Endothelial cell of umbilical vein (primary cell): Measurements from ENCODE around the gene MAK. TPM values are rescaled to one million over a fixed set of nuclear protein-coding genes. Genes with fewer than 3 reads are reported as not detected.

ENCODE experiments used
- BruUV-seq: library from RNA; stranded (reverse); fragments of 400-500 nt; replicated peaks from 2 replicates; lab custom pipeline; 2021; lab: Mats Ljungman, UMichigan
- CTCF ChIA-PET: fragments of 300-600, 350-600 bp; sonication (Branson Sonifier 250); formaldehyde crosslinking; loops from one replicate; lab custom pipeline; 2021; ENCODE audit warnings: antibody characterized with exemption, inconsistent platforms; lab: Charles Lee
- POLR2A ChIA-PET: fragments of 300-600, 350-600 bp; sonication (Branson Sonifier 250); formaldehyde crosslinking; loops from one replicate; lab custom pipeline; 2021; ENCODE audit warnings: antibody characterized with exemption, inconsistent platforms; lab: Charles Lee
- DNase-seq: peaks from one replicate; pipeline ENCODE4 v3.0.0-alpha.2; 2011; ENCODE audit warnings: low read depth, low spot score
- FAIRE-seq: peaks from 2 replicates; lab custom pipeline; 2011; peaks lifted over from hg19 to GRCh38; lab: Jason Lieb, UNC
- H2AFZ ChIP-seq: 2 replicates; pipeline ENCODE4 v1.6.0; 2012; ENCODE audit warnings: low read depth, low read length, control low read depth, inconsistent platforms
- H3K27ac ChIP-seq: 2 replicates; pipeline ENCODE4 v1.5.1; 2011; ENCODE audit warnings: low read depth, mild to moderate bottlenecking, control low read depth, low read length, moderate library complexity; ENCODE audit not compliant: insufficient read depth
- H3K27me3 ChIP-seq, 2 experiments: 2 replicates each; pipeline versions ENCODE4 v1.6.0 to v1.6.1; 2011; ENCODE audit warnings: low read length in 2 of 2, mixed read lengths in 1 of 2; ENCODE audit not compliant: control insufficient read depth in 2 of 2, insufficient read depth in 2 of 2
- H3K36me3 ChIP-seq, 2 experiments: 2 replicates in 1 of 2; 3 replicates in 1 of 2; pipeline ENCODE4 v1.5.1; 2011; ENCODE audit warnings: low read length in 2 of 2, mild to moderate bottlenecking in 1 of 2, moderate library complexity in 1 of 2; ENCODE audit not compliant: control insufficient read depth in 2 of 2, insufficient read depth in 2 of 2; ENCODE audit errors: extremely low read depth in 1 of 2
- H3K4me1 ChIP-seq: 3 replicates; pipeline ENCODE4 v1.5.1; 2011; ENCODE audit warnings: mild to moderate bottlenecking, low read length; ENCODE audit not compliant: control insufficient read depth, insufficient read depth; ENCODE audit errors: extremely low read depth
- H3K4me2 ChIP-seq: 2 replicates; pipeline ENCODE4 v1.6.1; 2011; ENCODE audit warnings: low read length, control low read depth, mixed read lengths; ENCODE audit not compliant: insufficient read depth
- H3K4me3 ChIP-seq, 3 experiments: fragments of 200-600 bp in 1 of 3; sonication (generic), shearing (Covaris generic) in 1 of 3; replicated peaks in 1 of 3; 2 replicates each; pipeline ENCODE4 v1.5.1; 2011 to 2016; ENCODE audit warnings: control low read depth in 3 of 3, low read length in 3 of 3, mild to moderate bottlenecking in 2 of 3, inconsistent platforms in 1 of 3, low read depth in 1 of 3, moderate library complexity in 1 of 3; ENCODE audit not compliant: insufficient read depth in 1 of 3
- H3K79me2 ChIP-seq: 2 replicates; pipeline ENCODE4 v1.6.0; 2012; ENCODE audit warnings: low read length, inconsistent platforms; ENCODE audit not compliant: control insufficient read depth, insufficient read depth
- H3K9ac ChIP-seq: replicated peaks from 2 replicates; pipeline ENCODE3; 2011; ENCODE audit warnings: low read length, control low read depth; ENCODE audit not compliant: insufficient read depth; ENCODE audit errors: extremely low read depth
- H3K9me1 ChIP-seq: replicated peaks from 3 replicates; pipeline ENCODE4 v1.6.0; 2011; ENCODE audit warnings: mild to moderate bottlenecking, low read length; ENCODE audit not compliant: control insufficient read depth, insufficient read depth; ENCODE audit errors: extremely low read depth
- H3K9me3 ChIP-seq: replicated peaks from 2 replicates; pipeline ENCODE4 v1.5.1; 2012; ENCODE audit warnings: low read length, inconsistent platforms; ENCODE audit not compliant: control insufficient read depth, insufficient read depth
- H4K20me1 ChIP-seq: replicated peaks from 2 replicates; pipeline ENCODE3; 2011; ENCODE audit warnings: mild to moderate bottlenecking, low read length; ENCODE audit not compliant: control insufficient read depth, insufficient read depth; ENCODE audit errors: extremely low read depth
- EZH2 ChIP-seq: IDR thresholded peaks from 2 replicates; pipeline ENCODE4 v1.6.1; 2012; ENCODE audit warnings: borderline replicate concordance, low read depth, mild to moderate bottlenecking, moderate library complexity, low read length, inconsistent platforms; ENCODE audit not compliant: severe bottlenecking
- FOS ChIP-seq: IDR thresholded peaks from 2 replicates; pipeline ENCODE4 v1.6.1; 2011; ENCODE audit warnings: mild to moderate bottlenecking, low read length, moderate library complexity, borderline replicate concordance; ENCODE audit not compliant: insufficient read depth
- GATA2 ChIP-seq: IDR thresholded peaks from 2 replicates; pipeline ENCODE4 v1.7.0; 2011; ENCODE audit warnings: low read depth, mild to moderate bottlenecking, moderate library complexity, mixed read lengths, low read length; ENCODE audit not compliant: insufficient read length, insufficient read depth
- JUN ChIP-seq: IDR thresholded peaks from 2 replicates; pipeline ENCODE4 v1.6.1; 2011; ENCODE audit warnings: borderline replicate concordance, low read depth; ENCODE audit not compliant: insufficient read length, insufficient read depth
- MYC ChIP-seq: IDR thresholded peaks from one replicate; pipeline ENCODE4 v1.6.1; 2011; ENCODE audit warnings: mild to moderate bottlenecking, low read depth, low read length
- POLR2A ChIP-seq: IDR thresholded peaks from 2 replicates; pipeline ENCODE4 v1.6.1; 2012; ENCODE audit warnings: low read depth, mild to moderate bottlenecking, control low read depth, low read length
- POLR2AphosphoS5 ChIP-seq: IDR thresholded peaks from 2 replicates; pipeline ENCODE4 v1.6.1; 2012; ENCODE audit warnings: low read depth, mild to moderate bottlenecking, control low read depth, low read length, moderate library complexity; ENCODE audit not compliant: insufficient read depth
- dilution Hi-C: fragments of 300-500 bp; cut with MboI; formaldehyde crosslinking; loops from one replicate; pipeline ENCODE4 v1.15.0; 2019; ENCODE audit warnings: low sequenced_read_pairs; ENCODE audit not compliant: extremely low pct_ligation_motif_present
- intact Hi-C: fragments of 100-400 bp; cut with micrococcal nuclease; formaldehyde crosslinking; loops from one replicate; pipeline ENCODE4 v1.10.0; 2022
- polyA plus RNA-seq, 4 experiments: library from polyadenylated mRNA; depleted of rRNA in 3 of 4; stranded (reverse) in 3 of 4; unstranded in 1 of 4; fragments of >200 nt; gene quantifications; 2 replicates each; pipeline versions ENCODE4 v1.2.1 to v1.2.3, GENCODE V29; 2011 to 2012; ENCODE audit warnings: missing spikeins in 1 of 4
- total RNA-seq: library from RNA; stranded (reverse); gene quantifications from 2 replicates; pipeline ENCODE4 v1.2.3, GENCODE V29; 2021
- TF ChIP-seq, protein P1 (sequence below): IDR thresholded peaks from 2 replicates; pipeline ENCODE4 v1.6.1; 2011; ENCODE audit not compliant: insufficient read depth, insufficient read length
- TF ChIP-seq, protein P2 (sequence below), 2 donors: IDR thresholded peaks; 1 replicate in 1 of 2; 2 replicates in 1 of 2; pipeline ENCODE4 v1.5.1; 2011; ENCODE audit warnings: low read length in 2 of 2, mild to moderate bottlenecking in 2 of 2, moderate library complexity in 2 of 2, control low read depth in 1 of 2, inconsistent platforms in 1 of 2, low read depth in 1 of 2; ENCODE audit not compliant: insufficient read depth in 1 of 2; ENCODE audit errors: extremely low read depth in 1 of 2

Gene MAK
- total and polyA plus RNA-seq, 2 donors (not counting 3 experiments of a cell fraction or from before 2014, with no cell fraction given): not detected

GRCh38 chr6:10736731-10737130 is 101.6 kb downstream of the MAK start:
- ChIA-PET POLR2A (no interaction called here), CTCF (no interaction called here)
- no TSS peak for BruUV-seq
- H2AFZ ChIP-seq: no peak overlapping the region
- no peaks in the 10 kb centered on the region for H3K9me1 ChIP-seq
- H3K36me3 ChIP-seq: peaks cover 0 to 4% of the 10 kb centered on the region in 2 experiments
- no peak overlapping the region for H3K9ac ChIP-seq
- H3K9me3 ChIP-seq: no peaks in the 10 kb centered on the region
- H3K79me2 ChIP-seq: no peaks in the 10 kb centered on the region
- peaks cover 6% of the 10 kb centered on the region for H3K4me1 ChIP-seq
- TF ChIP-seq GATA2: no peak
- intact Hi-C loops: no loop called here
- no peak overlapping the region for H3K27ac ChIP-seq
- dilution Hi-C loops: no loop called here
- no peaks in the 10 kb centered on the region for H4K20me1 ChIP-seq
- H3K4me2 ChIP-seq: no peak overlapping the region
- H3K4me3 ChIP-seq: no peak overlapping the region
- no peaks in the 10 kb centered on the region for H3K27me3 ChIP-seq
- DNase-seq (no peak), FAIRE-seq (no peak)

DNA sequence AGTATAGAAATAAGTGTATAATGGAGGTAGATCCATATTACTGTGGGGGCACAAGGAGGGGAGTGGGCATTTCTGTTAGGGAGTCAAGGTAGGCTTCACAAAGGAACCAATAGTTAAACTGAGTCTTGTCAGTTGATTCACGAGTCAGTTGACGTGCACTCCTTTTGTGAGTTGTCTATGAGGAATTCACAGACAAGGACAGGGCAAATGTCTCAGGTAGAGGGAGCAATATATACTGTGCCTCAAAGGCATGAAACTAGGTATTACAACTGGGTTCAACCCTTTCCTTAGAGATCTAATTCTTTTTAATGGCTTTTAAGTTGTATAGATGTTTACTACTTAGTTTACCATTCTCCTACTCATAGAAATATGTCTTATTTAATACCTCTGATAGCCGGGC is 104.5 kb downstream of the MAK start:
- Histone ChIP-seq H3K9me1 (no peaks in the 10 kb centered on the region), H3K27me3 (no peaks in the 10 kb centered on the region), H3K79me2 (no peaks in the 10 kb centered on the region), H3K9ac (no peak overlapping the region), H3K36me3 (peaks cover 0 to 4% of the 10 kb centered on the region in 2 experiments), H3K4me3 (no peak overlapping the region), H3K27ac (peak overlapping the region; percentile 2), H3K4me2 (no peak overlapping the region), H4K20me1 (no peaks in the 10 kb centered on the region), H3K9me3 (no peaks in the 10 kb centered on the region), H2AFZ (no peak overlapping the region), H3K4me1 (peaks cover 6% of the 10 kb centered on the region)
- dilution Hi-C loops: no loop called here
- DNase-seq: no peak
- BruUV-seq: no TSS peak
- no peak for TF ChIP-seq EZH2
- TF ChIP-seq GATA2: no peak
- TF ChIP-seq FOS: no peak
- TF ChIP-seq, protein P1, sequence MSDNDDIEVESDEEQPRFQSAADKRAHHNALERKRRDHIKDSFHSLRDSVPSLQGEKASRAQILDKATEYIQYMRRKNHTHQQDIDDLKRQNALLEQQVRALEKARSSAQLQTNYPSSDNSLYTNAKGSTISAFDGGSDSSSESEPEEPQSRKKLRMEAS: no peak
- TF ChIP-seq POLR2AphosphoS5: no peak
- TF ChIP-seq, protein P2, sequence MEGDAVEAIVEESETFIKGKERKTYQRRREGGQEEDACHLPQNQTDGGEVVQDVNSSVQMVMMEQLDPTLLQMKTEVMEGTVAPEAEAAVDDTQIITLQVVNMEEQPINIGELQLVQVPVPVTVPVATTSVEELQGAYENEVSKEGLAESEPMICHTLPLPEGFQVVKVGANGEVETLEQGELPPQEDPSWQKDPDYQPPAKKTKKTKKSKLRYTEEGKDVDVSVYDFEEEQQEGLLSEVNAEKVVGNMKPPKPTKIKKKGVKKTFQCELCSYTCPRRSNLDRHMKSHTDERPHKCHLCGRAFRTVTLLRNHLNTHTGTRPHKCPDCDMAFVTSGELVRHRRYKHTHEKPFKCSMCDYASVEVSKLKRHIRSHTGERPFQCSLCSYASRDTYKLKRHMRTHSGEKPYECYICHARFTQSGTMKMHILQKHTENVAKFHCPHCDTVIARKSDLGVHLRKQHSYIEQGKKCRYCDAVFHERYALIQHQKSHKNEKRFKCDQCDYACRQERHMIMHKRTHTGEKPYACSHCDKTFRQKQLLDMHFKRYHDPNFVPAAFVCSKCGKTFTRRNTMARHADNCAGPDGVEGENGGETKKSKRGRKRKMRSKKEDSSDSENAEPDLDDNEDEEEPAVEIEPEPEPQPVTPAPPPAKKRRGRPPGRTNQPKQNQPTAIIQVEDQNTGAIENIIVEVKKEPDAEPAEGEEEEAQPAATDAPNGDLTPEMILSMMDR (IDR thresholded peaks at IDR 0.05; ENCODE audit: extremely low read depth in 1 of 2, insufficient read depth in 1 of 2, low read depth in 1 of 2, low read length in 2 of 2): no peak
- no peak for TF ChIP-seq MYC
- TF ChIP-seq POLR2A: no peak
- no peak for TF ChIP-seq JUN
- POLR2A ChIA-PET: no interaction called here
- CTCF ChIA-PET: no interaction called here
- FAIRE-seq: no peak
- intact Hi-C loops: loop anchor here (1.0 kb wide), 2 partner anchors 11 to 13 kb away; partner anchors contain the start of genes TMEM14B and TMEM14C
